AG09309 (cell line): Measurements from ENCODE around the gene PRKCZ.

Experiments
- DNase-seq: peaks from one replicate; pipeline ENCODE4 v3.0.0-alpha.2; 2010; ENCODE audit warnings: low read depth
- H3K4me3 ChIP-seq: 2 replicates; pipeline ENCODE4 v1.5.1; 2011; ENCODE audit warnings: mild to moderate bottlenecking, low read depth, low read length, moderate library complexity; ENCODE audit not compliant: control insufficient read depth
- TF ChIP-seq, protein P1 (sequence below): IDR thresholded peaks from 2 replicates; pipeline ENCODE4 v1.5.1; 2011; ENCODE audit warnings: mild to moderate bottlenecking, low read depth, low read length, inconsistent platforms; ENCODE audit not compliant: insufficient read depth, control insufficient read depth; ENCODE audit errors: missing control alignments

The PRKCZ gene

DNA sequence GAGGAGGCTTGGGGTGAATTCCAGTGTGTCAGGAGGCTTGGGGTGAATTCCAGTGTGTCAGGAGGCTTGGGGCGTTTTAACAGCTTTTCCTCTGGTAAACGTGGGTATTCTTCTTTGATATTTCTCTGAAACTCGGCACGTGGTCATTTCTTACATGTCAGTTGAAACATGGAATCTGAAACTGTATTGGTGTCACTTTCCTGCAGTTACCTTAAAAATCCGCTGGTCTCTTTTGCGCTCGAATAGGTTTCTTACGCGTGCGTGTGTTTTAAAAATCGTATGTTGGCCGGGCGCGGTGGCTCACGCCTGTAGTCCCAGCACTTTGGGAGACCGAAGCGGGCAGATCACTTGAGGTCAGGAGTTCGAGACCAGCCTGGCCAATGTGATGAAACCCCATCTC, 33.5 kb downstream of the PRKCZ start:
- DNase-seq = no peak
- H3K4me3 ChIP-seq = no peak overlapping the region
- TF ChIP-seq, protein P1, sequence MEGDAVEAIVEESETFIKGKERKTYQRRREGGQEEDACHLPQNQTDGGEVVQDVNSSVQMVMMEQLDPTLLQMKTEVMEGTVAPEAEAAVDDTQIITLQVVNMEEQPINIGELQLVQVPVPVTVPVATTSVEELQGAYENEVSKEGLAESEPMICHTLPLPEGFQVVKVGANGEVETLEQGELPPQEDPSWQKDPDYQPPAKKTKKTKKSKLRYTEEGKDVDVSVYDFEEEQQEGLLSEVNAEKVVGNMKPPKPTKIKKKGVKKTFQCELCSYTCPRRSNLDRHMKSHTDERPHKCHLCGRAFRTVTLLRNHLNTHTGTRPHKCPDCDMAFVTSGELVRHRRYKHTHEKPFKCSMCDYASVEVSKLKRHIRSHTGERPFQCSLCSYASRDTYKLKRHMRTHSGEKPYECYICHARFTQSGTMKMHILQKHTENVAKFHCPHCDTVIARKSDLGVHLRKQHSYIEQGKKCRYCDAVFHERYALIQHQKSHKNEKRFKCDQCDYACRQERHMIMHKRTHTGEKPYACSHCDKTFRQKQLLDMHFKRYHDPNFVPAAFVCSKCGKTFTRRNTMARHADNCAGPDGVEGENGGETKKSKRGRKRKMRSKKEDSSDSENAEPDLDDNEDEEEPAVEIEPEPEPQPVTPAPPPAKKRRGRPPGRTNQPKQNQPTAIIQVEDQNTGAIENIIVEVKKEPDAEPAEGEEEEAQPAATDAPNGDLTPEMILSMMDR = no peak

DNA sequence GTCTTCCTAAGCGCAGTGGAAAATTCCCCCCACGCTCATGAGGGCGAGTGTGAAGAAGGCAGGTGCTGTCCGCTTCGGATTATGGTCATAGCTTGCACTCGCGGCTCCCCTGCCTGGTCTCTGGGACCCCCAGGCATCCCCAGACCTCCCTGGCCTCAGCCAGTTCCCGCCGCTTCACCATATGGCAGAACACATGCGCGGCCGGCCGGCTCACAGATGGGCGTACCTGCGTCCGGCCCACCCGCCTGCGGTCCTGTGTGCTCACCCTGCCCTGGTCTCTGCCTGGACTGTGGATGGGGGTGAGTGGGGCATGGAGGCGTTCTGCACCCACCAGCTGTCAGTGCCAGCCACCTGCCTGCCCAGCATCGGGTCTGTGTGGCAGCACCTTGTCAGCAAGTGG, 34.1 kb downstream of the PRKCZ start:
- no peak overlapping the region for H3K4me3 ChIP-seq
- TF ChIP-seq, protein P1 = no peak
- no peak for DNase-seq

DNA sequence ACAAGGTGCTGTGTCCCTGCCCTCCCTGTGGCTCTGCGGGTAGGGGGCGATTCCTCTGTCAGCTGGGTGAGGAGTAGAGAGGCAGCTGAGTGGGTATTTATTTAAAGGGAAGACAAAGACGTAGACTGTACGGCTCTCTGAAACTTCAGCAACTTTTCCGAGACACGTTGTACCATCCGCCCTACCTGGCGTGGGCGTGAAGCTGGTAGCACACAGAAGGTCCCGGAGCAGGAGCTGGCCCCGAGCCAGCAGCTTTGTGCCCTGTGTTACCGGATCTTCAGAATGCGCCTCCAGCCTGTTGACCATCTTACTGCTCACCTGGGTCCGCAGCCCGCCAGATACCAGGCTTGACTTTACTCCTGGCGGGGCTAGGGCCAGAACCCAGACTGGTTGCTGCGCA, 34.9 kb downstream of the PRKCZ start:
- TF ChIP-seq, protein P1 = no peak
- H3K4me3 ChIP-seq = no peak overlapping the region
- no peak for DNase-seq

DNA sequence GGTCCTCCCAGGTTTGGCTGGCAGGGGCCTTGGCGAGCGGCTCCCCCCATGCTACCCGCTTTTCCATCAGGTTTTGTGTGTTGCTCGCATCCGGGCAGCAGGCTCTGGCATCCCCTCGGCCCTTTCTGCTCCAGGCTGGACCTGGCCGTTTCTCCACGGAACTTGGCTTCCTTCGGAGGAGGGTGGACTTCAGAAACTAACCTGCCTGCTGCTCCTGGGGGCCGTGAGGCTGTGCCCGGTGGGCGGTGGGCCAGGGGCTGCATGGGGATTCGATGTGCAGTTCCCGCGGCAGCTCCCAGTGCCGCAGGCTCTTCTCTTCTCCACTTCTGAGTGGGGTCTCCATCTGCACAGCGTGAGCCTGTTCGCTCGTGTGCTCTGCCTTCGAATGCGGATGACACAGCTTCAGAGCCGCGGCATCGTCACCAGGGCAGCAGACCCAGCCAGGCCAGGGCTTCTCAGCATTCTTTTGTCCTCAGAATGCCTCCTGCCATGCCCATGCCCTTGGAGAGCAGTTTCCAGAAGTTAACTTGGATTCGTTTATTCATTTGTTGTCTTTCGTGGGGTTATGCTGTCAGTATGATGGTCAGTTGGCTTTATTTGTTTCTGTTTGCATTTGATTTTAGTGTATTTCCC, 36.4 kb downstream of the PRKCZ start:
- no peak overlapping the region for H3K4me3 ChIP-seq
- TF ChIP-seq, protein P1 = no peak
- no peak for DNase-seq

DNA sequence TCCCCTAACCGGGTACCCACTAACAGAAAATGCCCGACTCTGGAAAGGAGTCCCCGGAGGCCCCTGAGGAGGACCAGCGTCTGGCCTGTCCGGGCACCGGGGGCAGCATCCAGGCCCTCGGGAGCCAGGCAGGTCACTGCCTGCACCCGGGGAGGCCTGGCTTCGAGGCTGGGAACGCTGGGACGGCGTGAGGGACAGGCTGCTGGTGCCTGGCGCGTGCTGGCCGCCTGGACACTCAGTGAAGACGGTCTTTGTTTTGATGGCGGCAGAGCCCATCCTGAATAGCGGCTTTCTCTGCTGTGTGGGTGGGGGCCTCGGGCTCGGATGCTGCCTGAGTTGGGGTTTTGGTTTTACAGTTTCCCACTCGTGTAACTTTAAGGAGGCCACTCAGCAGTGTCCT, 37.6 kb downstream of the PRKCZ start:
- no peak overlapping the region for H3K4me3 ChIP-seq
- DNase-seq = no peak
- TF ChIP-seq, protein P1 = no peak

DNA sequence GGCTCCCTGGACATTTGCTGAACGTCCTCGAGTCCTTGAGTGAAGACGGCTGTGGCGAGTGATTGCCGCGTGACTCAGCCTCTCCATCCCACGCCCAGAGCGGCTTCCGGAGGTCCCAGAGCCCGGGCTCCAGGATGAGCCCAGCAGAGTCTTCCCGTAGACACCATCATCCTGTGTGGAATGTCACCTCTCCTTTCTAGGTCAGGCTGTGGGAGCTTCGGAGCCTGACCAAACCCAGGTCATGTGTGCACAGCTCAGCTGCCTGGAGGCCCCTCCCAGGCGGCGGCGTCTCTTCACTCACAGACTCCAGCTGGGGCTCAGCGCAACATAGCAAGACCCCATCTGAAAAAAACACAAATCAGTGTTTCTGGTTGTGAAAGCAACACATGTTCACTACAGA, 38.2 kb downstream of the PRKCZ start:
- no peak overlapping the region for H3K4me3 ChIP-seq
- TF ChIP-seq, protein P1 = no peak
- no peak for DNase-seq

DNA sequence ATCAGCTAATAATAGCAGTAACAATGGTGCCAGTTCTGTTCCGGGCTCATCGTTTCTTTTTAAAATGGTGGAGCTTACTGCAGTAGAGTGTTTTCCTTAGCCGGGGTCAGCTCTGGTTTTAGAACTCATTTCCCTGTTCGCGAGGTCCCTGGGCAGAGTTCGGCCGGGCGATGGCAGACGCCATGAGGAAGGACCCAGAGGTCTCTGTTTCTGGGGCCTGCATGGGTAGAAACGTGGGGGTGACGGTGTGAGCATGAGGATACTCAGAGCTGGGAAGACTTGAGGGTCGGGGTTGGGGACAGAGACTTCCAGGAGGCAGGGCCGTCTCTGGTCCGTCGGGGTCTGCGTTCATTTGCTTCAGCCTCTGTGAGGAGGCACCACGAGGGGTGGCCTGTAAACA, 38.8 kb downstream of the PRKCZ start:
- H3K4me3 ChIP-seq = no peak overlapping the region
- no peak for DNase-seq
- TF ChIP-seq, protein P1 = no peak
